Fibroblast of gingiva (primary cell): ENCODE measurements around the gene COL12A1.
A peak's percentile ranks its signal among the peaks of the same experiment; 100 is the strongest.

ENCODE experiments used
- DNase-seq: peaks from one replicate; pipeline ENCODE4 v3.0.0-alpha.2; 2011; ENCODE audit warnings: low read depth

COL12A1 gene

GRCh38 chr6:75142721-75143120 lies 63.1 kb downstream of the COL12A1 start:
- DNase-seq: no peak

- no peak for DNase-seq
These were observed 70.0 kb downstream of the COL12A1 start for GRCh38 chr6:75135876-75136275.

GRCh38 chr6:75135450-75135849 lies 70.4 kb downstream of the COL12A1 start:
- peak; percentile 76 for DNase-seq

GRCh38 chr6:75130784-75131183 lies 75.1 kb downstream of the COL12A1 start:
- DNase-seq: peak; percentile 85

- peak; percentile 90 for DNase-seq
These were observed 76.8 kb downstream of the COL12A1 start for GRCh38 chr6:75128878-75129570.

- no peak for DNase-seq
These were observed 79.3 kb downstream of the COL12A1 start for GRCh38 chr6:75126518-75126917.

- no peak for DNase-seq
These were observed 80.9 kb downstream of the COL12A1 start for GRCh38 chr6:75124983-75125382.

GRCh38 chr6:75124085-75124484 lies 81.8 kb downstream of the COL12A1 start:
- DNase-seq: no peak

- DNase-seq: no peak
These were observed 86.8 kb downstream of the COL12A1 start for GRCh38 chr6:75118925-75119515.

GRCh38 chr6:75117701-75118100 lies 88.2 kb downstream of the COL12A1 start:
- no peak for DNase-seq

GRCh38 chr6:75116946-75117345 lies 88.9 kb downstream of the COL12A1 start:
- DNase-seq: peak; percentile 69

GRCh38 chr6:75115481-75115880 lies 90.4 kb downstream of the COL12A1 start:
- peak; percentile 42 for DNase-seq

- DNase-seq: no peak
These were observed 91.0 kb downstream of the COL12A1 start for GRCh38 chr6:75114806-75115205.

- DNase-seq: no peak
These were observed 91.7 kb downstream of the COL12A1 start for GRCh38 chr6:75114195-75114594.

- no peak for DNase-seq
These were observed 92.4 kb downstream of the COL12A1 start for GRCh38 chr6:75113446-75113845.

- no peak for DNase-seq
These were observed 96.1 kb downstream of the COL12A1 start for GRCh38 chr6:75109765-75110164.

GRCh38 chr6:75109022-75109421 lies 96.8 kb downstream of the COL12A1 start:
- no peak for DNase-seq

GRCh38 chr6:75108333-75108974 lies 97.4 kb downstream of the COL12A1 start:
- no peak for DNase-seq

GRCh38 chr6:75107913-75108312 lies 97.9 kb downstream of the COL12A1 start:
- no peak for DNase-seq

GRCh38 chr6:75106426-75106825 lies 99.4 kb downstream of the COL12A1 start:
- no peak for DNase-seq

GRCh38 chr6:75103431-75103830 lies 102.4 kb downstream of the COL12A1 start:
- no peak for DNase-seq

- DNase-seq: no peak
These were observed 103.6 kb downstream of the COL12A1 start for GRCh38 chr6:75102301-75102700.

- peak; percentile 46 for DNase-seq
These were observed 104.0 kb downstream of the COL12A1 start for GRCh38 chr6:75101896-75102295.
